IPS-NIHi11 (cell line): ENCODE data around the gene HACE1.

Experiments used
- DNase-seq: peaks from one replicate; pipeline ENCODE4 v3.0.0; 2012; ENCODE audit warnings: mixed read lengths, low spot score

Gene HACE1

DNA sequence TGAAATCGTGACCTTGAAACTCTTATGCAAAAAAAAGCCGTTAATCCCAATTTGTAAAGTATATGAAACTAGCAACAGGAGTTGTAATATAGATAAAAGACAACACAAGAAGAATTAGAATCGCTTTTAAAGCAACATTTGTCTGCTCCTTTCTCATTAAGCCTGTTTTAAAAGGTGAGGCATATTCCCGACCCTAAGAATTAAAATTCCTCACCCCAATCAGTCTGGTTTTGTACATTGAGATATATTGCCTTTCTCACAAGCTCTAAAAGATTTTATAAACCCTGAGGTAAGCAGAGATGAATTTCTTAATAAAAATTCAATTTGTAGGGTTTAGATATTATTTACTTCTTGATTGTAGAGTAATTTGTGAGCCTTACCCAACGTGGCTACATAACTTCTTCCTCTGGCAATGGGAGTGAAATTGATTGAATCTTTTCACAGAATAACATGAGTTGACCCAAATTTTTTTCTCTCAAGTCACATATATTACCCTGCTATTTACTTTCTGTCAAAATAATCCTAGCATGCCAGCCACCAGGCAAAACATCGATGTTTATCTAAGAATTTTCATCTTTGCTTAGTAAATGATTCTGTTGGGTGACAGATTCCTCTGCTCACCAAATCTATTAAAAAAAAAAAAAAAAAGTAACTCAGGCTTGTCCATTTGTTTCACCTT is 173.7 kb downstream of the HACE1 start:
- DNase-seq: no peak

GRCh38 chr6:104684911-104685415 is 174.8 kb downstream of the HACE1 start:
- DNase-seq: no peak

DNA sequence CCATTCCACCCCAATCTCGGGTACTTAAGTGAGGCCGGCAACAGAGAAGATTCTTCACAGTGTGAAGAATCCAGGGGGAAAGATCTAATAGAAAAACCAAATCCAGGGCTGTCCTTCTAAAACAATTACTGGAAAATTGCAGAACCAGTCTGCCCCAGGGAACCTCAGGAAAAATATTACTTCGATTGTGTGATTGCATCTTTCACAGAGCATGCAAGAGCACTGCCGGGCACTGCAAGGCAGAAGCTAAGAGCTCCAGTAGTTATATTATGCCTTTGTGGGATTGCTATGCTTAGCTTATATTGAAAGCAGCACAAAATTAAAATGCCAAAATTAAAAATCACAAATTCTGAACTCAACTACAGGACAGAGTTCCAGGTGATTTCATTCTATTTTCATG is 175.9 kb downstream of the HACE1 start:
- no peak for DNase-seq

- DNase-seq: peak; percentile 82
Observed at GRCh38 chr6:104682722-104683643, 176.7 kb downstream of the HACE1 start.

DNA sequence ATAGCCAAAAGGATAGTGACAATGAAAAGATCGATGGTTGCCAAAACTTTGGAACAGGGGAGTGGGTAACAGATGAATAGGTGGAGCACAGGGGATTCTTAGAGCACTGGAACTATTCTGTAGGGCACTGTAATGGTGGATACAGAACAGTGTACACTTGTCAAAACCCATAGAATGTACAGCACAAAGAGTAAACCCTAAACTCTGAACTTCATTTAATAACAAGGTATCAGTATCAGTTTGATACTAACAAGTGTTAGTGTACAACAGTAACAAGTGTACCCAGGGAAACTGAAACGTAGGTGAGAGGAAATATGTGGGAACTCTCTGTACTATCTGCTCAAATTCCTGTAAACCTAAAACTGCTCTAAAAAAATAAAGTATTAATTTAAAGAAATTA is 179.2 kb downstream of the HACE1 start:
- no peak for DNase-seq

GRCh38 chr6:104679971-104680370 is 179.7 kb downstream of the HACE1 start:
- DNase-seq: no peak
